ENCODE data around the gene ESYT2.

GRCh38 chr7:158747408-158747807 lies 81.9 kb downstream of the ESYT2 start:
- TF ChIP-seq SUZ12 (IDR thresholded peaks at IDR 0.05; ENCODE audit: extremely low read depth, insufficient read depth, insufficient read length) (no peak), YY1 (IDR thresholded peaks at IDR 0.05; ENCODE audit: insufficient read depth, insufficient read length) (no peak)
